Activated CD4-positive, alpha-beta T cell treated with anti-CD3 and anti-CD28 coated beads, Interleukin-10, Interleukin-2, amounts not matched to agents 100 ng/mL and 50 ng/mL, durations not matched to agents 16 hours and 8 hours (primary cell): ENCODE measurements around the gene EIF5AL1.
A peak's percentile ranks its signal among the peaks of the same experiment; 100 is the strongest.
"Not testable (repeated sequence)": the region's sequence is repeated elsewhere in the genome, so short reads cannot be mapped to it uniquely, and the experiment has no call there.

Experiments
- DNase-seq: peaks from one replicate; pipeline ENCODE4 v3.0.0-alpha.2; 2020

Gene EIF5AL1

DNA sequence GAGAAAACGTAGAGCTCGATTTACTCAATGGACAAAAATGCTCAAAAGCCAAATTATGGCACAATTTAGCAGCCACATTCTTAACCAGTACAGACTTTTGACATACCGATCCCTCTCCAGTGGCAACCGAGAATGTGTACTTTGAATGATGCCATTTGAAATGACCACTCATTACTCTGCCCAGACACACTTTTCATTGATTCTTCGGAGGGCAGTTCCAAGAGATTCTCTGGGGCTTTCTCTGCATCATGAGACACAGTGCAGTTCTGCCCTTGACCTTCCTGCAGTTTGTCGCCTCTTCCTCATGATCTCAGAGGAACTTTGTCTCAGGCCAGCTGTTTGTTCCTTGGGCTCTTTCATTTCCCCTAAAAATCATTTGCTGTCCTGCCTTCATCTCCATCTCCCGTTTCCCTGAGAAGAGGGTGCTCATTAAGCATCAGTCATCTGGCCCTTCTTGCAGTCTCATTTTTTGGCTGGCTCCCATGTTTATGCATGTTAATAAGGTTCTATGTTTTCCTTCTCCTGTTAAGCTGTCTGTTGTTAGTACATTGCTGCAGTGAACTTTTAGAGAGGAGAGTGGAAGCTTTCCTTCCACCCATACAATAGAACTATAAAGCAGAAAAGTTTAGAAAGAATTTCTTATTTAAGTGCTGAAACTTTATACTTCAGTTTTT lies 4.3 kb downstream of the EIF5AL1 start:
- DNase-seq = not testable (repeated sequence)

DNA sequence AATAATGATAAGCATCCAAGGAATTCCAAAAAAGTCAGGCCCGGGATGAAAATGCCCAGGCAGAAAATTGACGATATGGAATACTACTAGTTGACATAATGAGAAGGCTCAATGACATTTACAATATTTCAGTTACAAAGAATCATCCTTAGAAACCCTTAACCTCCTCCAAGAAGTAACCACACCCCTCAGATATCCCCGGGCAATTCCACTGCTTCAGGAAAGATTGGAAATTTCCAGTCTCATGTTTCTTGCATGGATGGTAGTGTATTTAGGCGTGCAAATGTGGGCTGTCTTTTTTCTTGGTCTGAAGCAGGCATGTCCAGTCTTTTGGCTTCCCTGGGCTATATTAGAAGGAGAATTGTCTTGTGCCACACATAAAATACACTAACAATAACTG lies 5.2 kb downstream of the EIF5AL1 start:
- not testable (repeated sequence) for DNase-seq

DNA sequence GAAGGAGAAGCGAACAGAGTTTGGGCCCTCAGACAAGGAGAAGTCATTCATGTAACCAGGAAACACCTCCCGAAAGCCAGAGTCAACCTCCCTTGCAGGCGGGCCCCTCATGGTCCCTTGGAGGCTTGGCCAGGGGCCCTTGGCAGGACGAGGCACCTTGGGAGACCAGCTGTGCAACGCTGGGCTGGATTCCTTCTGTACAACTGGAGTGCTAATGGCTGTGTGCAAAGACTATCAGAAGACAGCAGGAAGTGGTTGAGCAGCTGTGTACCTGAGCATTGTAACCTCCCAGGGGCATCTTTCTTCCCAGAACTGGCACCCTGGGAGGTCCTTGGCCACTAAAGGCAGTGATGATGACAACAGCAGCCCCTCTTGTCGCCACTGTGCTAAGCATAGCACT lies 9.4 kb downstream of the EIF5AL1 start:
- DNase-seq = not testable (repeated sequence)

DNA sequence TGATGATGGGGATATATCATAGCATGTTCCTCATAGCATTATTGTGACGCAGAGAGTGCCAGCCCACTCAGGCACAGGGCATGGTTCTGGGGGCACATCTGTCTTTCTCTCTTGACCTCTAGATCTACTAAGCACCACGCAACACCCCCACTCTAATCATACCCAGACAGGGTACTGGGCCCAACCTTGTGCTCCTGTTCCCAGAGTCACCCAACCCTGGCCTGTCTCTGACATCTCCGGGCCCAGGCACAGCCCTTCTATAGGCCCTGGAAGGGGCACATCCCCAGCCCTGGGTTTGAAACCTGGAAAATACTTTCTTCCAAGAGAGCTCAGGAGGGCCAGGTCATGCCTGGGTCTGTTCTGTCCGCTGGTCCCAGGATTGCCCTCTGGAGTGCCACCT lies 10.1 kb downstream of the EIF5AL1 start:
- DNase-seq = not testable (repeated sequence)

DNA sequence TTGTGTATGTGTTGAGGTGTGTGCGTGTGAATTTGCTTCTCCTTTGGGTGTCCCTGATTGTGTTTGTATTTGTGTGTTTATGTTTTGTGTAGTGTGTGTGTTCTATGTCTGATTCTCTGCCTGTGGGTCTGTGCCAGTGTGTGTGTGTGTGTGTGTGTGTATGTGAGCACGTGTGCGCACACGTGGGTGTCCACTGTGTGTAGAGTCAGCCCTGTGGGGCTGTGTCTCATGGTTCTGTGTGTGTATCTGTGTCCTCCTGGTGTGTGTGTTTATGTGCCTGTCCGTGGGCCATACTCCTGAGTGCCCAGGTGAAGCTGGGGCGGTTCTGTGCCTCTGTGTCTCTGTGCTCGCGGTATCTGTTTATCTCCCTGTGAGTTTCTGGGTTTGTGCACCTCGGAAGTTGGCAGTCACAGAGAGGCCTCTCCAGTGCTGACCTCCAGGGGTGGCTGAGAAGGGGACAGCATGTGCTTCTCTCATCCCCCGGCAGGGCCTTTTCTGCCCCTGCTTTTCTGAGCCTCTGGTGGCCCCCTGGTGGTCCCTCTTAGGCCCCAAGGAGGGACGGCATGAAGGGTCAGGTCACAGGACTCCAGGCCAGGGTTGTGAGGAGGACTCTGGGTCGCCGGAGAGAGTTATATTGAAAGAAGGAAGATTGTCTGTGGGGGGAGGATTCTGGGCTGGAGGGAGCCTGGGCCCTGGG lies 11.0 kb downstream of the EIF5AL1 start:
- not testable (repeated sequence) for DNase-seq

DNA sequence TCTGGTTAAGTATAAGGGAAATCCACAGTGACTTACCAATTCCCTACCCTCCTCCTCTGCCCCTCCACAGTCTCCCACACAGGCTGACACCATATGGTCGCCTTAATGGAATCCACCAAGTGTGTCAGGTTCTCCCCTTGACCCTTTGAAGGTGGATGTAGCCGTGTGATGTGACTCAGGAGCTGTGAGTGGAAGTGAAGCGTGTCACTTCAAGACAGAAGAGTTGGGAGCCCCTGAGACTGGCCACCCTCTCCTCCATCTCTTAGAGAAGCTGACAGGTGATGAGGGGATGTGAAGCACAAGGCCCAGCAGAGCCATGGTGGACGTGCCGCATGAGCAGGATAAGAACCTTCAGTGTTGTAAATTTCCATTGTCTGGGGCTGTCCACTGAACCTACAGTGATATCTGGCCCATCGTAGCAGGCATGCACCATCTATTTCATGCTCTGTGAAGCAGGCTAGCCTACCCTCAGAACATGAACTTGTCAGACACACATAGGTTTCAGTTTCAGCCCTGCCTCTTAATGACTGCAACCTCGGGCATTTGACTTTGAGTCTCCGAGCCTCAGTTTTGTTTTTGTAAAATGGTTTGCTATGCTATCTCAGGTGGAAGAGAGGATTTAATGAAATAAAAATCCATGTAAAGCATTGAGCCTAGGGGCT lies 12.8 kb downstream of the EIF5AL1 start:
- not testable (repeated sequence) for DNase-seq

DNA sequence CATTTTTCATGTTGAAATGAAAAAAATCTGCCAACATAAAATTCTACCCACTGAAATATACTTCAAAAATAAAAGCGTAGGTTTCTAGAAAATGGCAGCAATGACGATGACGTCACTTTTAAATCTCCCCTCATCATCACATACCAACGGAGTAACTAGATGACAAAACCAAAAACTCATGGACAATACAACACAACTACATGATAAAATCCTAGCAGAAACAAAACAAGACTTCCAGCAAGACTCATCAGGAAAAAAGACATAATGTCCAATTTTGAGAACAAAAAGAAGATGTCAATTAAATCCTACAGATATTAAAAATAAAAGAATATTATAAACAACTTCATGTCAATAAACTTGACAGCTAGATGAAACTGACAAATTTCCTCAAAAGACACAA lies 15.9 kb downstream of the EIF5AL1 start:
- DNase-seq = not testable (repeated sequence)

DNA sequence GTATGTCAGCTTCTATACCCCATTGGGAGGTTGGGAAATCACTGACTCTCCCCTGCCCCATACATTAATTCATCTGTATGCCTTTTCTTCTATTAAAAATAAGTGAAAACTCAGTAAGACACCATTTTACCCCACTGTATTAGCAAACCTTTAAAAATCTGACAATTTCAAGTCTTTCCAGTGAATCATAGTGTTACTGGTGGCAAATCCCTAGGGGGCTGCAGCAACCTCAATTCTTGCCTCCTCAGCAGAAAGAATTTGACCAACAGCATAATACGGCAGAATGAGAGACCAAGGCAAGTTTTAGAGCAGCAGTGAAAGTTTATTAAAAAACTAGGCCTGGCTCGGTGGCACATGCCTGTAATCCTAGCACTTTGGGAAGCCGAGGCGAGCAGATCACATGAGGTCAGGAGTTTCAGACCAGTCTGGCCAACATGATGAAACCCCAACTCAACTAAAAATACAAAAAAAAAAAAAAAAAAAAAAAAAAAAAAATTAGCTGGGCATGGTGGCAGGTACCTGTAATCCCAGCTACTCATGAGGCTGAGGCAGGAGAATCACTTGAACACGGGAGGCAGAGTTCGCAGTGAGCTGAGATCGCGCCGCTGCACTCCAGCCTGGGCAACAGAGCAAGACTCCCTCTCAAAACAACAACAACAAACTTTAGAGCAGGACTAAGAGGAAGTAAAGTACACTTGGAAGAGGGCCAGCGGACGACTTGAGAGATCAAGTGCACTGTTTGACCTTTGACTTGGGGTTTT lies 21.0 kb downstream of the EIF5AL1 start:
- DNase-seq = not testable (repeated sequence)

DNA sequence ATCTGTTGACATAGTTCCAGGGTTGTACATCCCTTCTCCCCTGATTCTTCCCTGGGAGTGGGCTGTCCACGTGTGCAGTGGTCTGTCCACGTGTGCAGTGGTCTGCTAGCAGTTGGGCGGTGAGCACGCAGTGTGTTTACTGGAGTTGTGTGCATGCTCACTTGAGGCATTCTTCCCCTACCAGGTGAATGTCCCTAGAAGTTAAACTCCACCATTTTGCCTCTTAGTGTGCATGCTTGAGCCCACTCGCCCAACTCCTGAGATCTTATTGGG lies 21.5 kb downstream of the EIF5AL1 start:
- DNase-seq = not testable (repeated sequence)

DNA sequence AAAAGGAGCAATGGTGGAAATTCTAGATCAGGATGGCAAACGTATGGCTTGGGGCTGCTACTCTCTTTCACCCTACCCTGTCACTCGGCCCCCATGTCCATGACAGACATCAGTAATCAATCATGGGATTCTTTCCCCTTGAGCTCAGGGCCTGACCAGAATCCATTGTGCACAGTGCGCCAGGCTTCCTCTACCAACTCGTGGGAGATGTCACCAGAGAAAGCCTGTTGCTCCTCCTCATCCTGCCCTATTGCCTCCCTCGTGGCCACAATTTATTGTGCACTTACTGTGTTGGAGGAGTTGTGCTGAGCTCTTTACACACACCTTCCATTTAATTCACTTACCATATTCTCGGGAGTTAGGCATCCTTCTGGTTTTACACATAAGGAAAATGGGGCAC lies 26.0 kb downstream of the EIF5AL1 start:
- not testable (repeated sequence) for DNase-seq

DNA sequence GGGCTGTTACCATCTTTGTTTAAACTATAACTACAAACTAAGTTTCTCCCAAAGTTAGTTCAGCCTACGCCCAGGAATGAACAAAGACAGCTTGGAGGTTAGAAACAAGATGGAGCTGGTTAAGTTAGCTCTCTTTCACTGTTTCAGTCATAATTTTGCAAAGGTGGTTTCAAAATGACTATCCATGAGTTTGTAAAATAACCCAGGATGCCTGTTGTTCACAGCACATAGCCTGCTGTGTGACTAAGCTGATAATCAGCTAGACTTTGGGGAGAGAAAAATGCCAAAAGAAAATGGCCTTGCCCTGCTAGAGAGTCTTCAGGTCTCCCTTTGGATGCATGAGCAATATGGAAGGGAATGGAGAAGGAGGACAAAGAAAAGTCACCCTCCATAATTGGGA lies 28.6 kb downstream of the EIF5AL1 start:
- peak; percentile 87 for DNase-seq

DNA sequence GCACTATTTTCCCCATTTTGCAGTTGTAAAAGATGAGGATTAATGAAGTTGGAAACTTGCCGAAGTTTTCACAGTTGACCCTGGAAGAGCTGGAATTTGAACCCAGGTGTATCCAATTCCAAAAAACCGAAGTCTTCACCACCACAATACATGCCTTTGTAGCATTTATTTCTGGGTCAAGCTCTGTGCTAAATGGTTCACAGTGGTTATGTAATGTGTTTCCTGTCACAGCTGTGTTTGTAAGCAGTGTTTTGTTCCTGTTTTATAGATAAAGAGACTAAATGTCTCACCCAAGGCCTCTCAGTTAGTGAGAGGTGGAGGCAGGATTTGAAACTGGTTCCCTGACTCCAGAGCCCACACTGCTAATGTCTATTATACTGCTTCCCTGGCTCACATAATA lies 30.3 kb downstream of the EIF5AL1 start:
- DNase-seq = no peak

DNA sequence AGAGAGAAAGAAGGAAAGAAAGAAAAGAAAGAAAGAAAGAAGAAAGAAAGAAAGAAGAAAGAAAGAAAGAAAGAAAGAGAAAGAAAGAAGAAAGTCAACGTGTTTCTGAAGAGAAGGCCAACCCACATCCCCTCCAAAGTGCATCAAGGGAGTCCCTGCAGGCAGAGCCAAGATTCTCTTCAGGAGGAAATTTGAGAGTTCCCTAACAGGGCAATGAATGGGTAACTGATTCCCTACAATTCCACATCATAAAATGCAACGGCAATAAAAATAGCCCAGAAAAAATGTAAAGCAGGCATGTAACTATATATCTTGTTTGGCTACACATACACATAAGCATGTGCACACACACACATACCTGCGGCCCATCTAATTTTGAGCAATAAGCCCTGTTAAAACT lies 32.1 kb downstream of the EIF5AL1 start:
- not testable (repeated sequence) for DNase-seq

DNA sequence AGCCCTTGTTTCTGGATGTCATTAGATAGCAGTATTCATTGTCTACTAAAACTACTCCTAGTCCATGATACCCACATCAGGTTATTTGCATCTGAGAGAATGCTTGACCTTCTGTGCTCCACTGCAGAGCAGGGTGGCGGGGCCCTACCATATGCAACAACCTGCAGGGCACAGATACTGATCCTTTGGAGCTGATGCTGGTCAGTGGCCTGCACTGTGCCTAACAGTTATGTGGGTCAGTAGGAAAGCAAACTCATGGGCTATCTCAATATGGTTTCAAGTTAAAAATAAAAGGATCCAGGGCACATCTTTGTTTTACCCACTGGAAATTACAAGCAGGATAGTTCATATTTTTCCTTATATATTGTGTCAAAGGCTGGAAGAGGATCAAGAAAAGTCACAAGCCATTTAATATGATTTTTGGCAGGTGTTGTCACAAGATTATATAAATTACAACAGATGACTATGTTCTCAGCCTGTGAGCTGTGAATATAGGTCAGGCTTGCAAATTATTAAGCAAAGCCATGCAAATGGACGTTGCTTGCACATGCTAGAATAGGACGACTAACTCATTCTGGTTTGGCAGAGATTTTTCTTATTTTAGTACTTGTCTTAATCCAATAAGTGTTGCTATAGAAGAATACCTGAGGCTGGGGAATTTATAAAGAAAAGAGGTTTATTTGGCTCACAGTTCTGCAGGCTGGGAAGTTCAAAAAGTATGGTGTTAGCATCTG lies 32.8 kb downstream of the EIF5AL1 start:
- not testable (repeated sequence) for DNase-seq

DNA sequence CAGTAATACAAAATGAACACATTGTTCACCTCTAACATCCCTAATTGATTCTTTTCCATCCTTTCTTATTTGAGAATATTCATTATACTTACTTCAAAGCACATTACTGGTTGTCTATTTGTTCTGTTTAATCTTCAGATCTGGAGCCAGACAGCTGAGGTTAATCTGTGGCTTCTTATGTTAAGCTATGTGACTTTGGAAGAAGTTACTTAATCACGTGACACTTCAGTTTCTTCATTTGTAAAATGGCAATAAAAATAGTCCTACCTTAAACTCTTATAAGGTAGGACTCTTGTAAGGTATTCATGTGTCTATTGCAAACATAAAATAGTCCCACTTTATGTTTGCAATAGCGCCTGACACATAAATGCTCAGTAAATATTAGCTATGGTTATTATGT lies 34.8 kb downstream of the EIF5AL1 start:
- not testable (repeated sequence) for DNase-seq

DNA sequence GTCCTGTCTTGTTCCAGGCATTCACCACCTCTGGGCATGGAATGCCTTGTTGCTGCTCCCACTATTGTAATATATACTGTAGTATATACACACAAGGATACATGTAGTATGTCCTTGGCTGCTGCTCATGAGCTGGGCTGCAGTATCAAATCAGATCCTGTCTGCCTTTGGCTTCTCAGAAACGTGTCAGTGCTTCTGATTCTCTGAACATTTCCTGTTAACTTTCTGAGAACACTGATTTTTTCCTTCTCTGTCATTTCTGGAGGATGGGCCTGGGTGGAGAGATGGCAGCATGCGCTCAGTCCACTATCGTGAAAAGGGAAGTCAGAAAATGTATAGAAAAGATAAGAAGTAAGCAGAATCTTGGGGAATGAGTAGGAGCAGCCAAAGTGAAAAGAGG lies 35.6 kb downstream of the EIF5AL1 start:
- DNase-seq = peak; percentile 80

DNA sequence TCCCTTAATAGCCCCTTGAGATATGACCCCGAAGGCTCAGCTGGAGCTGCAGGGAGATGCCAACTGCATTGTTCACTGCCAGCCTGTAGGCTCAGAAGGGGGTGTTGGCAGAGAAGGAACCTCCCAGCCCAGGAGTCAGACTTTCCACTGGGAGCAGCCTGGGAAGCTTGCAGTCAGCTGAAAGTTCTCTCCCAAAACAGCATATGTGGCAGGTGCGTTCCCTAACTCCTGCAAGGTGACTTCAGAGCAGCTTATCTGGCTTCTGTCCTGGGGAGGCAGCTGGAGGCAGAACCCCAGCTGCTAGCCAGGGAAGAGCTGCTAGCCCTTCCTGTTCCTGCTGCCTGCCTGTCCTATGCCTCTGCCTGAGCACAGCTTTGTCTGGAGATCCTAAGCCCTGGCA lies 39.8 kb downstream of the EIF5AL1 start:
- DNase-seq = no peak

DNA sequence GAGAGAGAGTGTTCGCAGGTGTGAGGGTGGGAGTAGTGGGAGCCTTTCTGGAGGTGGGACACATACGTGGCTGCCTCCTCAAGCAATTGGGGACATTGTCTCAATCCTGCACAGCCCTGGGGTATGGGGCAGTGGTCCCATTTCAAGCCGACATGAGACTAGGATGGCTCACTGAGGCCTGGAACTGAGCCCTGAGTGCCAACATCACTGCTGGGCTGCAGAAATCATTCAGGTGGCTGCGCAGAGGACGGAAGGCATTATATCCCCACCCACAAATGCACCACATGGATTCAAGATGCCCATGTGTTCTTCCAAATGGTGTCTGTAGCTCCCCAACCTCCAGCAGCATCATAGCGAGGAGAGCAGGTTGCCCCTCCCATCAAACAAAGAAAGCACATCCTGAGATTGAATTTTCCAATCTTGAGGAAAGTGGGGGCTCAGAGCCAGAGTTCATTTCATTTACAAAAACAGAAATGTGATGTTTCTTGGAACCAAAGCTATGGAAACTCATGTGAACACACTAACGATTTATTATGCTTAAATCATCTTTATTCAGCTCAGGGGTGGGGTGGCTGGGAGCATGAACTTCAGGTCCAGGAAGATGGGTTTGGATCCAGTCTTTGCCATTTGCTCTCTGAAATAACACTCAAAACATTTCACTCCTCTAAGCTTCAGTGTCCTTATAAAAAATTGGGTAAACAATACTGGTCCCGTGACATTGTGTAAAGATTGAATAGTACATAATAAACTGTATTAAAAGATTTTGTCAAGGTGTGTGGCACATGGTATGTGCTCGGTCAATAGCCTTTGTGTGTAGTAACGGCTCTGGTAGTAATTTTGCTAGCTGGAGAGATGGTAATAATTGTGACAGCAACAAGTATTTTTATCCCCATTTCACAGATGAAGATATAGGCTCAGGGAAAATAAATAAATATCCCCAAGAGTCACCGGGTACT lies 43.3 kb downstream of the EIF5AL1 start:
- no peak for DNase-seq

DNA sequence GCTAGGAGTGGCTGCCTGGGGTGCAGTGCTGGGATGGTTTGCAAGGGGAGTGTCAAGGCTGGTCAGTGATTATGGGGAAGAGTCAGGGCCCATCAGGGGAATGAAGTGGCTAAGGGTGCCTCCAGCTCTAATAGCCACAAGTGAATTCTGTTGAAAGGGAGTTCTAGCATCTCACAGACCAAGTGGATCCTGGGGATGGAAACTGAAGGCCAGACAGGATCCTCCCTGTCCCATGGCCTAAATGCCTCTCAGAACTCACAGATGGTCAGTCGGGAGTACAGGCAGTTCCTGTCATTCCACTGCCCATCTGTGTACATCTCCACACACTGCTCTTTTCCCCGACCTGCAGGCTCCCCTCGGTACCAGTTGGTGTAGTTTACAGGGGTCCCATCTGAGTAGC lies 44.6 kb downstream of the EIF5AL1 start:
- DNase-seq = not testable (repeated sequence)

DNA sequence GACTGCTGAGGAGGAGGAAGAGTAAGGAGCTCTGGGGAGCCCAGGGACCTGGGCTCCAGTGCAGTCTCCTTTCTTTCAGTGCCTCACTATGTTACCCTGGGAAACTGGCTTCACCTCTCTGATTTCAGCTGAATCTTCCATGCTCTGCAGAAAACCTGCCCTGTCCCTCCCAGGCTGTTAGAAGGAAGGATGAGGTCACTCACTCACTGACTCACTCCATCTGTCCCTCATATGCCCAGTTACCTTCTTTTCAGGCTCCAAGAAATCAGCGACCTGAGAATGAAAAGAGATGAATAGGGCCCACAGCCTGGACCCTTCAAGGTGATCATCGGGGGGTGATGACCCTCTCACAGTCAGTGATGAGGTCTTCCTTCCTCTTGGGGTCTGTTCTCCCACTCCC lies 47.4 kb downstream of the EIF5AL1 start:
- no peak for DNase-seq

DNA sequence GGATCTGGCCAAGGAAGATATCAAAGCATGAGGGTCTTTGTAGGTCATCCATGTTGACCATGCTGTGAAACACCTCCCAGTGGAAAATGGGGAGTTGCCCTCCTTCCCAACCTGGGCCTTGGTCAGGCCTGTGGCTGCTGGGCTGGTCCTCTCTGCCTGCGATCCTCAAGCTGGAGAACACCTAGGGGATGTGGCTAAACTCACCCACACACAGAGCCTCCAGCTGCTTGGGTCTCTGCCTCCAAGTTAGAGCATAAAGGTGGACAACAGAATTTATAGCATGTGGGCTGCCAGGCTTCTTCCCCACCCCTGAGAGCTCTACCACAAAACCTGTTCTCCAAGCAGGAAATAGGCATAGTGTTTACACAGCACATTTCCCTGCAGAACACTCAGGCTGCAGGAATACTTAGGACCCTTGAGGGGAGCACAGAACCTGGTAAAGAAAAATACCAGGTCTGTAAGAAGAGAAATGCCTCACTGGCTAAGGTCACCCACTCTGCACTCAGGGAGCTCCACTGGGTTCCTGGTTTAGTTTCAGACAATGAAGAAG lies 47.9 kb downstream of the EIF5AL1 start, which contains the start of gene SFTPA2:
SFTPA2 (minus strand) TSS at position 248 of the 550 bp plus-strand sequence. CDS start 924 bp downstream, outside the sequence.
- no peak for DNase-seq
